Ishikawa (cell line): ENCODE results near the gene FGF10.

ENCODE experiments used
- CREB1 ChIP-seq: IDR thresholded peaks from 2 replicates; pipeline ENCODE4 v1.6.1; 2012; ENCODE audit warnings: low read depth
- EGR1 ChIP-seq: IDR thresholded peaks from 2 replicates; pipeline ENCODE4 v1.6.1; 2012
- EP300 ChIP-seq: IDR thresholded peaks from 2 replicates; pipeline ENCODE4 v1.6.1; 2012; ENCODE audit warnings: borderline replicate concordance
- MAX ChIP-seq: IDR thresholded peaks from 2 replicates; pipeline ENCODE4 v1.6.1; 2012
- NFIC ChIP-seq: IDR thresholded peaks from 2 replicates; pipeline ENCODE4 v1.6.1; 2012
- TAF1 ChIP-seq: IDR thresholded peaks from 2 replicates; pipeline ENCODE4 v1.6.1; 2012; ENCODE audit warnings: low read depth, mild to moderate bottlenecking
- TCF12 ChIP-seq: IDR thresholded peaks from 2 replicates; pipeline ENCODE4 v1.6.1; 2012; ENCODE audit warnings: low read depth

GRCh38 chr5:44384816-44385215 is 4.4 kb downstream of the FGF10 start:
- TF ChIP-seq TCF12, result no peak
- no peak for TF ChIP-seq EP300
- TF ChIP-seq CREB1, result no peak
- TF ChIP-seq MAX, result no peak
- no peak for TF ChIP-seq TAF1
- no peak for TF ChIP-seq EGR1
- TF ChIP-seq NFIC, result no peak
